ENCODE results near the gene FOXP2.
"Not testable (repeated sequence)": the region's sequence is repeated elsewhere in the genome, so short reads cannot be mapped to it uniquely, and the experiment has no call there.

Gene FOXP2

DNA sequence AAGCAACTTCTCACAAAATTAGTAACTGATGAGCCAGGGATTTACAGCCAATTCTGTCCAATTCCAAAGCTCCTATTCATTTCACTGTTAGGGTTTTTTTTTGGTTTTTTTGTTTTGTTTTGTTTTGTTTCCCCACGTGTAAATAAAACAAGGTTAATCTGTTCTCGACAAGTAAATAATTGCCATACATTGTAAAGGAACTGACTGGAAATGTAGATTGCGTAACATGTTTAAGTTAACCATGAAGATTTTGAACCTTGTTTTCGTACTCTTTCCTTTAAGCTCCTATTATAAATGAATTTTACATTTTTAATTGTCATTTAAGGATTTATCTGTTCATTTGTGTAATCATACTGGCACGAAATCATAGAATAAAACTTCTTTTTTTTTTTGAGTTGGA, 42.0 kb upstream of the FOXP2 start:
- Histone ChIP-seq H3K27me3 (ENCODE audit: control insufficient read depth, insufficient read depth, low read length) (no peaks in the 10 kb centered on the region), H3K79me2 (no peaks in the 10 kb centered on the region), H3K9me3 (ENCODE audit: control insufficient read depth, low read length) (no peaks in the 10 kb centered on the region), H2AFZ (no peak overlapping the region), H3K4me1 (no peaks in the 10 kb centered on the region), H3K4me3 (ENCODE audit: low read depth, low read length) (no peak overlapping the region), H3K4me2 (ENCODE audit: low read length) (no peak overlapping the region), H3K27ac (no peak overlapping the region), H3K9ac (no peak overlapping the region), H3K36me3 (ENCODE audit: control insufficient read depth, insufficient read depth, low read length) (no peaks in the 10 kb centered on the region)
- TF ChIP-seq, protein P1, sequence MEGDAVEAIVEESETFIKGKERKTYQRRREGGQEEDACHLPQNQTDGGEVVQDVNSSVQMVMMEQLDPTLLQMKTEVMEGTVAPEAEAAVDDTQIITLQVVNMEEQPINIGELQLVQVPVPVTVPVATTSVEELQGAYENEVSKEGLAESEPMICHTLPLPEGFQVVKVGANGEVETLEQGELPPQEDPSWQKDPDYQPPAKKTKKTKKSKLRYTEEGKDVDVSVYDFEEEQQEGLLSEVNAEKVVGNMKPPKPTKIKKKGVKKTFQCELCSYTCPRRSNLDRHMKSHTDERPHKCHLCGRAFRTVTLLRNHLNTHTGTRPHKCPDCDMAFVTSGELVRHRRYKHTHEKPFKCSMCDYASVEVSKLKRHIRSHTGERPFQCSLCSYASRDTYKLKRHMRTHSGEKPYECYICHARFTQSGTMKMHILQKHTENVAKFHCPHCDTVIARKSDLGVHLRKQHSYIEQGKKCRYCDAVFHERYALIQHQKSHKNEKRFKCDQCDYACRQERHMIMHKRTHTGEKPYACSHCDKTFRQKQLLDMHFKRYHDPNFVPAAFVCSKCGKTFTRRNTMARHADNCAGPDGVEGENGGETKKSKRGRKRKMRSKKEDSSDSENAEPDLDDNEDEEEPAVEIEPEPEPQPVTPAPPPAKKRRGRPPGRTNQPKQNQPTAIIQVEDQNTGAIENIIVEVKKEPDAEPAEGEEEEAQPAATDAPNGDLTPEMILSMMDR (IDR thresholded peaks at IDR 0.05), result no peak

DNA sequence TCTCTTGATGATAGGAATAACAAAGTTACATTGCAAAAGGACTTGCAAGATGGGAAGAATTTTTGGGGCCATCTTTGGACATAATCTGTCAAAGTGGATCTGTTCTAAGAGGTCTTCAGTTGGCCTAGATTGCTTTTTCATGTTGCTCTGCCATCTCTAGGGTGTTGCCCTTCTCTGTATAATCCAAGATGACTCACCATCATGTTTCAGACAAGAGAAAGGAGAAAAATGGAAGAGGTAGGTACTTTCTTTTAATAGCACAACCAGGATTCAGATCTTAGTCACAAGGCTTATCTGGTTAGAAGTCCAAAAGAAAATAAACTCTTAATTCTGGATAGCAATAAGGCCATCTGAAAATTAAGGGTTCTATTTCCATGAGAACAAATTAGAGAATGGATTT, 38.7 kb upstream of the FOXP2 start:
- H3K9ac ChIP-seq, result no peak overlapping the region
- no peak overlapping the region for H3K4me2 ChIP-seq (ENCODE audit: low read length)
- no peaks in the 10 kb centered on the region for H3K36me3 ChIP-seq (ENCODE audit: control insufficient read depth, insufficient read depth, low read length)
- no peaks in the 10 kb centered on the region for H3K27me3 ChIP-seq (ENCODE audit: control insufficient read depth, insufficient read depth, low read length)
- H3K9me3 ChIP-seq (ENCODE audit: control insufficient read depth, low read length), result no peaks in the 10 kb centered on the region
- TF ChIP-seq, protein P1 (IDR thresholded peaks at IDR 0.05), result no peak
- no peak overlapping the region for H2AFZ ChIP-seq
- H3K4me1 ChIP-seq, result no peaks in the 10 kb centered on the region
- H3K79me2 ChIP-seq, result no peaks in the 10 kb centered on the region
- H3K4me3 ChIP-seq (ENCODE audit: low read depth, low read length), result no peak overlapping the region
- no peak overlapping the region for H3K27ac ChIP-seq

DNA sequence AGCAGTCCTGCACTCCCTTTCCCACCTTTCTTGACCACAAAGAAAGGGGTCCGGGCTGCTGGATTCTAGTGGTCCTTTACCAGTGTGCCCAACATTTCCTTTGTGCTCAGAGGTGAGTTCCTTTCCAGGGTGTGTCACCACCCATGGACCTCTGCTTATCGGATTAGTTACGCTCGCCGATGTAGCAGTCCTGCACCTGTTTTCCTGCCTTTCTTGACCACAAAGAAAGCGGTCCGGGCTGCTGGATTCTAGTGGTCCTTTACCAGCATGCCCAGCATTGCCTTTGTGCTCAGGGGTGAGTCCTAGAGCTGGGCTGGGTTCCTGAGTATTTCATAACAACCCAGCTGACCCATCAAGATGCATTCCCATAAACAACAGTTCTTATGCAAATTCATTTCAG, 30.7 kb upstream of the FOXP2 start:
- not testable (repeated sequence) for H3K9ac ChIP-seq; H3K4me1 ChIP-seq; H3K27me3 ChIP-seq (ENCODE audit: control insufficient read depth, insufficient read depth, low read length); H3K9me3 ChIP-seq (ENCODE audit: control insufficient read depth, low read length); H3K27ac ChIP-seq; H2AFZ ChIP-seq; H3K4me2 ChIP-seq (ENCODE audit: low read length); H3K36me3 ChIP-seq (ENCODE audit: control insufficient read depth, insufficient read depth, low read length); H3K79me2 ChIP-seq; H3K4me3 ChIP-seq (ENCODE audit: low read depth, low read length)

DNA sequence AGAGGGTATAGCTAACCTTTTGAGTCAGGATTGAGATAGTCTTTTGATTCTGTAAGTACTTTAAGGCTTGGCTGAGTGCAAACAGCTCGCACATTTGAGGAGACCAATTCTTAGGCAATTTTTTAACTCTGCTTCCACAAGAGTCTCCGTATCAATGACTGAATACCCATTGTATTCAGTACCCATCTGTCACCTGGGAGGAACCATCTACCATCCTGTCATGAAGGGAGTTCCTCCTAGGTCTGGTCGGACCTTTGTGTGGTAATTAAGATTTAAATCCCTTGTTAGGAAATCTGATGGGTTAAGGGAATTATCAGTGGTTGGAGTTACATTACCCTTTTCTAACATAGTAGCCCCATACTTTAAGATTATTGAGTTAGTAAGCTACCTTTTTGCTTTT, 30.3 kb upstream of the FOXP2 start:
- not testable (repeated sequence) for H3K9ac ChIP-seq; H3K36me3 ChIP-seq (ENCODE audit: control insufficient read depth, insufficient read depth, low read length)

DNA sequence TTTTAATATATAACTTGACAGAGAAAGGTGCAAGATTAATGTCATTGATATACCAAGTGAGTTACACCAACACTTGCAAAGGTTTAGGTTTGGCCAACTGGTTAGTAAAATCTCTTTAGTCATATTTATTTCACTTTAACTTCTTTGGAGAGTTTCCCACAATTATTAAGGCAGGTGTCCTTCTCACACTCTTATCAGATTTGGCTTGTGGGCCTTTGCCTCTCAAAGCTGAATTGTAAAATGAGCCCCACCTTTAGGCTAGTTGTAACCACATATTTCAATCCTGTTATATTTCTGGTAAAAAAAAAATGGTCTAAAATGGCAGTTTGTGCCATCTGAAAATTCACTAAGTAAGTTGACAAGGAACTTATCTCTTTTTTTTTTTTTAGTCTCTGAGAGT, 26.6 kb upstream of the FOXP2 start:
- H3K36me3 ChIP-seq (ENCODE audit: control insufficient read depth, insufficient read depth, low read length), result no peaks in the 10 kb centered on the region
- TF ChIP-seq, protein P1 (IDR thresholded peaks at IDR 0.05), result no peak
- H3K4me1 ChIP-seq, result no peaks in the 10 kb centered on the region
- no peaks in the 10 kb centered on the region for H3K79me2 ChIP-seq
- H3K27me3 ChIP-seq (ENCODE audit: control insufficient read depth, insufficient read depth, low read length), result no peaks in the 10 kb centered on the region
- no peak overlapping the region for H3K27ac ChIP-seq
- no peak overlapping the region for H3K4me2 ChIP-seq (ENCODE audit: low read length)
- H2AFZ ChIP-seq, result no peak overlapping the region
- H3K9me3 ChIP-seq (ENCODE audit: control insufficient read depth, low read length), result no peaks in the 10 kb centered on the region
- no peak overlapping the region for H3K9ac ChIP-seq
- no peak overlapping the region for H3K4me3 ChIP-seq (ENCODE audit: low read depth, low read length)

More for the DNA sequence above, 30.3 kb upstream of the FOXP2 start:
- H3K4me1 ChIP-seq; H2AFZ ChIP-seq; H3K4me3 ChIP-seq (ENCODE audit: low read depth, low read length); H3K27ac ChIP-seq; H3K27me3 ChIP-seq (ENCODE audit: control insufficient read depth, insufficient read depth, low read length); H3K9me3 ChIP-seq (ENCODE audit: control insufficient read depth, low read length); H3K79me2 ChIP-seq; H3K4me2 ChIP-seq (ENCODE audit: low read length): not testable (repeated sequence)

DNA sequence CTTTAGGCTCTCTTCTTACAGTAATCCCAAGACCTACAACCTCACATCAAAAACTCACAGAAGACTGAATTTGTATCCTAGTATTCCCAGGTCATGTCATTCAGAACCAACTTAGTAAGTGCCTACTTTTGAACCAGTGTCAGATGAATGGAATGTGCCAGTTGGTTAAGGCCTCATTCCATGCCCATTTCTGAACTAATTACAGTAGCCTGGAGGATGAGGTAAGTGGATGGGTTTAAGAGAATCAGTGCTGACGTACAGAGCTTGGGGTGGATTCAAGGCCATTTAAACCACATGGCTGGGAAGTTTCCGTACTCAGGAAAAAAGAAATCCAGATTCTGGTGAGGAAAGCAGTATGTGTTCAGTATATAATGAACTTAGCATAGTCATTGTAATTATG, 21.9 kb upstream of the FOXP2 start:
- Histone ChIP-seq H3K4me1 (no peaks in the 10 kb centered on the region), H3K4me2 (ENCODE audit: low read length) (no peak overlapping the region), H3K27ac (no peak overlapping the region), H3K9ac (no peak overlapping the region), H3K27me3 (ENCODE audit: control insufficient read depth, insufficient read depth, low read length) (no peaks in the 10 kb centered on the region), H3K4me3 (ENCODE audit: low read depth, low read length) (no peak overlapping the region), H3K36me3 (ENCODE audit: control insufficient read depth, insufficient read depth, low read length) (no peaks in the 10 kb centered on the region), H3K79me2 (no peaks in the 10 kb centered on the region), H3K9me3 (ENCODE audit: control insufficient read depth, low read length) (no peaks in the 10 kb centered on the region), H2AFZ (no peak overlapping the region)
- TF ChIP-seq, protein P1 (IDR thresholded peaks at IDR 0.05), result no peak
